GM23248 (cell line): Measurements from ENCODE around the gene ALG11.

Source experiments
- EZH2 ChIP-seq: fragments of 200-600 bp; sonication (generic); IDR thresholded peaks from 2 replicates; pipeline ENCODE4 v1.6.1; 2018; ENCODE audit warnings: antibody characterized with exemption, mild to moderate bottlenecking; ENCODE audit not compliant: insufficient read depth, poor library complexity, severe bottlenecking
- EZH2phosphoT487 ChIP-seq: fragments of 200-600 bp; sonication (generic); IDR thresholded peaks from 2 replicates; pipeline ENCODE4 v1.6.1; 2018; ENCODE audit warnings: antibody characterized with exemption, moderate library complexity, mild to moderate bottlenecking, low read depth; ENCODE audit not compliant: insufficient read depth

GRCh38 chr13:52034616-52035226, 22.5 kb downstream of the ALG11 start:
- TF ChIP-seq EZH2 (no peak), EZH2phosphoT487 (no peak)
